HL-60 (cell line): ENCODE data around the gene GARIN5B.

ENCODE experiments used
- DNase-seq, 2 experiments: peaks; one replicate each; pipeline ENCODE4 v3.0.0-alpha.2; 2010 to 2020; ENCODE audit warnings: low read depth in 1 of 2, low spot score in 1 of 2
- H3K27ac ChIP-seq: fragments of 250-450 bp; sonication (Bioruptor Pico); replicated peaks from 2 replicates; pipeline ENCODE4 v1.5.1; 2020; ENCODE audit warnings: mild to moderate bottlenecking, moderate library complexity
- H3K27me3 ChIP-seq: fragments of 250-450 bp; sonication (Bioruptor Pico); 2 replicates; pipeline ENCODE4 v1.5.1; 2021; ENCODE audit warnings: mild to moderate bottlenecking, moderate library complexity; ENCODE audit not compliant: insufficient read depth, poor library complexity, severe bottlenecking
- H3K4me3 ChIP-seq: replicated peaks from 2 replicates; pipeline ENCODE4 v1.5.1; 2011; ENCODE audit warnings: mild to moderate bottlenecking, control low read depth, low read length; ENCODE audit not compliant: insufficient read depth
- GABPA ChIP-seq: IDR thresholded peaks from 2 replicates; pipeline ENCODE4 v1.6.1; 2012; ENCODE audit warnings: low read depth
- POLR2AphosphoS5 ChIP-seq: IDR thresholded peaks from 2 replicates; pipeline ENCODE4 v1.6.1; 2012; ENCODE audit warnings: low read depth
- SPI1 ChIP-seq: IDR thresholded peaks from 2 replicates; pipeline ENCODE4 v1.6.1; 2012; ENCODE audit warnings: low read depth, mild to moderate bottlenecking, borderline replicate concordance
- TF ChIP-seq, protein P1 (sequence below): IDR thresholded peaks from 2 replicates; pipeline ENCODE4 v1.6.1; 2012; ENCODE audit warnings: low read depth; ENCODE audit not compliant: insufficient replicate concordance
- TF ChIP-seq, protein P2 (sequence below): IDR thresholded peaks from one replicate; pipeline ENCODE4 v1.5.1; 2011; ENCODE audit warnings: low read length, control low read depth, inconsistent platforms; ENCODE audit not compliant: insufficient read depth

The GARIN5B gene

DNA sequence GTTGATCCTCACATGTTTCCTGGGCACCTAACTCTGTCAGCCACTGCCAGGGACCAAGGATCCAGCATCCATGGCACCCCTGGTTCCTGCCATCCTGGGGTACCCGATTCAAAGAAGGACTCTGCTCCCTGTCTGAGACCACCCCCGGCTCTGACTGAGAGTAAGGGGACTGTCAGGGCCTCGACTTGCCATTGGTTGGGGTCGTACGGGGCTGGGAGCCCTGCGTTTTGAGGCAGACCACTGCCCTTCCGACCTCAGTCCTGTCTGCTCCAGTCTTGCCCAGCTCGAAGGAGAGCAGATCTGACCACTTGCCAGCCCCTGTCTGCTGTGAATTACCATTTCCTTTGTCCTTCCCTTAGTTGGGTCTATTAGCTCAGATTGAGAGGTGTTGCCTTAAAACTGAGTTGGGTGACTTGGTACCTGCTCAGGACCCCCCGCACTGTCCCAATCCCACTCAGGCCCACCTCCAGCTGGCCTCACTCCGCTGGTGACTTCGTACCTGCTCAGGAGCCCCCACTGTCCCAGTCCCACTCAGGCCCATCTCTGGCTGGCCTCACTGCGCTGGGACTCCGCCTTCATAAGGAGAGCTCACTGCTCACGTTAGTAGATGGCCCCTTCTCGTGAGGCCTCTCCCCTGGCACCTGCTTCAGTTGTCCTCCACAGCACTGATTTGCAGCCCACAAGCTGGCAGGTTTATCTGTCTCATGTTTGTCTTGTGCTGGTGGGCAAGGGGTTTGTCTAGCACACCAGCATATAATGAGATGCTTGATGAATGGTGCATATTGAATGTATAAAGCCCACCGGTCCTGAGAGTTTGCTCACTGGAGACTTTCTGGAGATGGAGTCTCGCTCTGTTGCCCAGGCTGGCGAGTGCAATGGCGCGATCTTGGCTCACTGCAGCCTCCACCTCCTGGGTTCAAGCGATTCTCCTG lies 26.6 kb upstream of the GARIN5B start:
- peak; percentile 42; the same call in 1 of the 2 replicates for TF ChIP-seq POLR2AphosphoS5
- TF ChIP-seq, protein P1, sequence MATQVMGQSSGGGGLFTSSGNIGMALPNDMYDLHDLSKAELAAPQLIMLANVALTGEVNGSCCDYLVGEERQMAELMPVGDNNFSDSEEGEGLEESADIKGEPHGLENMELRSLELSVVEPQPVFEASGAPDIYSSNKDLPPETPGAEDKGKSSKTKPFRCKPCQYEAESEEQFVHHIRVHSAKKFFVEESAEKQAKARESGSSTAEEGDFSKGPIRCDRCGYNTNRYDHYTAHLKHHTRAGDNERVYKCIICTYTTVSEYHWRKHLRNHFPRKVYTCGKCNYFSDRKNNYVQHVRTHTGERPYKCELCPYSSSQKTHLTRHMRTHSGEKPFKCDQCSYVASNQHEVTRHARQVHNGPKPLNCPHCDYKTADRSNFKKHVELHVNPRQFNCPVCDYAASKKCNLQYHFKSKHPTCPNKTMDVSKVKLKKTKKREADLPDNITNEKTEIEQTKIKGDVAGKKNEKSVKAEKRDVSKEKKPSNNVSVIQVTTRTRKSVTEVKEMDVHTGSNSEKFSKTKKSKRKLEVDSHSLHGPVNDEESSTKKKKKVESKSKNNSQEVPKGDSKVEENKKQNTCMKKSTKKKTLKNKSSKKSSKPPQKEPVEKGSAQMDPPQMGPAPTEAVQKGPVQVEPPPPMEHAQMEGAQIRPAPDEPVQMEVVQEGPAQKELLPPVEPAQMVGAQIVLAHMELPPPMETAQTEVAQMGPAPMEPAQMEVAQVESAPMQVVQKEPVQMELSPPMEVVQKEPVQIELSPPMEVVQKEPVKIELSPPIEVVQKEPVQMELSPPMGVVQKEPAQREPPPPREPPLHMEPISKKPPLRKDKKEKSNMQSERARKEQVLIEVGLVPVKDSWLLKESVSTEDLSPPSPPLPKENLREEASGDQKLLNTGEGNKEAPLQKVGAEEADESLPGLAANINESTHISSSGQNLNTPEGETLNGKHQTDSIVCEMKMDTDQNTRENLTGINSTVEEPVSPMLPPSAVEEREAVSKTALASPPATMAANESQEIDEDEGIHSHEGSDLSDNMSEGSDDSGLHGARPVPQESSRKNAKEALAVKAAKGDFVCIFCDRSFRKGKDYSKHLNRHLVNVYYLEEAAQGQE = no peak
- H3K27me3 ChIP-seq = no peaks in the 10 kb centered on the region
- no peak overlapping the region for H3K4me3 ChIP-seq
- no peak for DNase-seq
- no peak overlapping the region for H3K27ac ChIP-seq

DNA sequence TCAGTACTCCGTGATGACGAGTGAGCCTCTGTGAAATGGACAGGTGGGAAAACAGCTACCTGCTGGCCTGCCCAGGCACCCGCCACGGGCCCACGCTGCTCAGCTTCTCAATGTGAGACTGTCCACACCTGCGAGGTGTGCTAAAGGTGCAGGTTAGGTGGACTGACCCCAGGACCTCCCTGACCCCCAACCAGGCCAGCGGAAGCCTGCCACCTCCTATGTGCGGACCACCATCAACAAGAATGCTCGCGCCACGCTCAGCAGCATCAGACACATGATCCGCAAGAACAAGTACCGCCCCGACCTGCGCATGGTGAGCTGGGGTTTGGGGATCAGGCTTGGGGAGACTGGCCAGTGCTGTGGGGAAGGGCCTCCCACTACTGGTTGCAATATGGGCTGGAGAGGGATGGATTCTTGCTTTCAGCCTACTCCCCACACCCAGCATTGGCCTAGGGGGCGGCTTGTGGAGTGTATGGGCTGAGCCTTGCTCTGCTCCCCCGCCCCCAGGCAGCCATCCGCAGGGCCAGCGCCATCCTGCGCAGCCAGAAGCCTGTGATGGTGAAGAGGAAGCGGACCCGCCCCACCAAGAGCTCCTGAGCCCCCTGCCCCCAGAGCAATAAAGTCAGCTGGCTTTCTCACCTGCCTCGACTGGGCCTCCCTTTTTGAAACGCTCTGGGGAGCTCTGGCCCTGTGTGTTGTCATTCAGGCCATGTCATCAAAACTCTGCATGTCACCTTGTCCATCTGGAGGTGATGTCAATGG lies 24.9 kb upstream of the GARIN5B start:
- no peak for TF ChIP-seq POLR2AphosphoS5
- TF ChIP-seq, protein P1 = no peak
- TF ChIP-seq, protein P2, sequence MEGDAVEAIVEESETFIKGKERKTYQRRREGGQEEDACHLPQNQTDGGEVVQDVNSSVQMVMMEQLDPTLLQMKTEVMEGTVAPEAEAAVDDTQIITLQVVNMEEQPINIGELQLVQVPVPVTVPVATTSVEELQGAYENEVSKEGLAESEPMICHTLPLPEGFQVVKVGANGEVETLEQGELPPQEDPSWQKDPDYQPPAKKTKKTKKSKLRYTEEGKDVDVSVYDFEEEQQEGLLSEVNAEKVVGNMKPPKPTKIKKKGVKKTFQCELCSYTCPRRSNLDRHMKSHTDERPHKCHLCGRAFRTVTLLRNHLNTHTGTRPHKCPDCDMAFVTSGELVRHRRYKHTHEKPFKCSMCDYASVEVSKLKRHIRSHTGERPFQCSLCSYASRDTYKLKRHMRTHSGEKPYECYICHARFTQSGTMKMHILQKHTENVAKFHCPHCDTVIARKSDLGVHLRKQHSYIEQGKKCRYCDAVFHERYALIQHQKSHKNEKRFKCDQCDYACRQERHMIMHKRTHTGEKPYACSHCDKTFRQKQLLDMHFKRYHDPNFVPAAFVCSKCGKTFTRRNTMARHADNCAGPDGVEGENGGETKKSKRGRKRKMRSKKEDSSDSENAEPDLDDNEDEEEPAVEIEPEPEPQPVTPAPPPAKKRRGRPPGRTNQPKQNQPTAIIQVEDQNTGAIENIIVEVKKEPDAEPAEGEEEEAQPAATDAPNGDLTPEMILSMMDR = no peak
- no peak for TF ChIP-seq SPI1
- no peak for TF ChIP-seq GABPA
- Histone ChIP-seq H3K4me3 (peak overlapping the region; percentile 90), H3K27ac (no peak overlapping the region), H3K27me3 (no peaks in the 10 kb centered on the region)
- DNase-seq = no peak

DNA sequence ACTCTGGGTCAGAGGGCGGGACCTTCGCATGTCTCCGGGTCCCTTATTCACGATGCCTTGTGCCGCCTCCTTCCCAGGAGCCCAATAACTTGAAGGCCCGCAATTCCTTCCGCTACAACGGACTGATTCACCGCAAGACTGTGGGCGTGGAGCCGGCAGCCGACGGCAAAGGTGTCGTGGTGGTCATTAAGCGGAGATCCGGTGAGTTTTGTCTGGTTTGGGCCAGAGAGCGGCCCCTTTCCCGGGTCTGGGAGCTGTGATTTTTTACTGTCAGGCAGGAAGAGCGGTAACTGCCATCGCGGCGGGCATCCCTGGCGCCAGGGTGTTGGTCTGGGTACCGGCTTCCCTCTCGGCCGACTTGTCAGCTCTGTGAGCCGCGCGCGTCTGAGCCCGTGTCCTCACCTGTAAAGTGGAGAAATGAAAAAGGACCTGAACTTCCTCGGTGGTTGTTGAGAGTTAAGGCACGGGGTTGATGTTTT lies 23.5 kb upstream of the GARIN5B start:
- Histone ChIP-seq H3K27ac (peak overlapping the region; percentile 74), H3K4me3 (peak overlapping the region; percentile 90), H3K27me3 (no peaks in the 10 kb centered on the region)
- TF ChIP-seq, protein P2 = no peak
- TF ChIP-seq, protein P1 = no peak
- no peak for TF ChIP-seq SPI1
- no peak for TF ChIP-seq POLR2AphosphoS5
- TF ChIP-seq GABPA = no peak
- no peak for DNase-seq
